ENCODE measurements around the gene EXOSC2. TPM values are rescaled to one million over a fixed set of nuclear protein-coding genes. Genes with fewer than 3 reads are reported as not detected.
"Not testable (repeated sequence)": the region's sequence is repeated elsewhere in the genome, so short reads cannot be mapped to it uniquely, and the experiment has no call there.

The EXOSC2 gene
- total RNA-seq, 6 donors from 2014 or later: 6.7 to 37.7 (median 17.8) TPM

DNA sequence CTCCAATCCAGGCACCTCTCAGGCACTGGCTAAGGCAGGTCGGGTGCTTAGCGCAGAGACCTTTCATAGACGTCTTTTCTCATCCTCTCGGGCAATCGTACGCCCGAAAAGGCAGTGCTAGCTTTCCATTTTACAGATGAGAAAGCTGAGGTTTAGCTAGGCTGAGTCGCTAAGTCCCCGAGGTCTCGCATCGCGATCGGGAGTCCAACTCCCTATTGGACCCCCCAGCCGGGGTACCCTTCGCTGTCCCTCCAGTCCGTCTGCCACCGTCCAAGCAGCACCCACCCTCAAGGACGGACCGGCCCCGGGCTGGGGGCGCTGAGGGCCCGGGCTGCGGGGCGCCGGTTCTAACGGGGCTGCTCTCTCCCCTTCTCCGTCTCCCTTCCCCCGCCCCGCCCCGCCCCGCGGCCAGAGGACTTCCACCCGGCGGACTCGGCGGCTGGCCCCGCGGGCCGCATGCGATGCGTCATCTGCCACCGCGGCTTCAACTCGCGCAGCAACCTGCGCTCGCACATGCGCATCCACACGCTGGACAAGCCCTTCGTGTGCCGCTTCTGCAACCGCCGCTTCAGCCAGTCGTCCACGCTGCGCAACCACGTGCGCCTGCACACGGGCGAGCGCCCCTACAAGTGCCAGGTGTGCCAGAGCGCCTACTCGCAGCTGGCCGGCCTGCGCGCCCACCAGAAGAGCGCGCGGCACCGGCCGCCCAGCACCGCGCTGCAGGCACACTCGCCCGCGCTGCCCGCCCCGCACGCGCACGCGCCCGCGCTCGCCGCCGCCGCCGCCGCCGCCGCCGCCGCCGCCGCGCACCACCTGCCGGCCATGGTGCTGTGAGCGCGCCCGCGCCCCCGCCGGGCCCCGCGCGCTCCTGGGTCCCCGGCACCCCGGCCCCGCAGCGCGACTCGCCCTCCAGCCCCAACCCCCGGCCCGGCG, 12.5 kb upstream of the EXOSC2 start:
- peak overlapping the region; percentile 53 to 70 (median 64) for H3K4me3 ChIP-seq
- peaks cover 13 to 18% (median 14%) of the 10 kb centered on the region in 4 donors for H3K4me1 ChIP-seq
- H3K27ac ChIP-seq: no peak overlapping the region
- no peaks in the 10 kb centered on the region for H3K36me3 ChIP-seq
- peak; percentile 42 to 88 for ATAC-seq (ENCODE audit: low FRiP score in 2 of 2)
- TF ChIP-seq POLR2AphosphoS5 (IDR thresholded peaks at IDR 0.05) (no peak), EP300 (IDR thresholded peaks at IDR 0.05) (no peak), POLR2A (IDR thresholded peaks at IDR 0.05) (no peak)
- TF ChIP-seq, protein P1, sequence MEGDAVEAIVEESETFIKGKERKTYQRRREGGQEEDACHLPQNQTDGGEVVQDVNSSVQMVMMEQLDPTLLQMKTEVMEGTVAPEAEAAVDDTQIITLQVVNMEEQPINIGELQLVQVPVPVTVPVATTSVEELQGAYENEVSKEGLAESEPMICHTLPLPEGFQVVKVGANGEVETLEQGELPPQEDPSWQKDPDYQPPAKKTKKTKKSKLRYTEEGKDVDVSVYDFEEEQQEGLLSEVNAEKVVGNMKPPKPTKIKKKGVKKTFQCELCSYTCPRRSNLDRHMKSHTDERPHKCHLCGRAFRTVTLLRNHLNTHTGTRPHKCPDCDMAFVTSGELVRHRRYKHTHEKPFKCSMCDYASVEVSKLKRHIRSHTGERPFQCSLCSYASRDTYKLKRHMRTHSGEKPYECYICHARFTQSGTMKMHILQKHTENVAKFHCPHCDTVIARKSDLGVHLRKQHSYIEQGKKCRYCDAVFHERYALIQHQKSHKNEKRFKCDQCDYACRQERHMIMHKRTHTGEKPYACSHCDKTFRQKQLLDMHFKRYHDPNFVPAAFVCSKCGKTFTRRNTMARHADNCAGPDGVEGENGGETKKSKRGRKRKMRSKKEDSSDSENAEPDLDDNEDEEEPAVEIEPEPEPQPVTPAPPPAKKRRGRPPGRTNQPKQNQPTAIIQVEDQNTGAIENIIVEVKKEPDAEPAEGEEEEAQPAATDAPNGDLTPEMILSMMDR (IDR thresholded peaks at IDR 0.05): peak in 1 of 6 experiments; percentile 8
- 8 to 11% methylated on average over 13 to 46 of the region's 116 CpGs for WGBS, 2 donors
- peak; percentile 71 to 96 for DNase-seq
- H3K9me3 ChIP-seq: no peaks in the 10 kb centered on the region
- H3K27me3 ChIP-seq: peaks cover 0 to 5% (median 0%) of the 10 kb centered on the region in 4 donors

GRCh38 chr9:130681769-130682420, 11.7 kb upstream of the EXOSC2 start:
- Histone ChIP-seq H3K27me3 (peaks cover 0 to 5% (median 0%) of the 10 kb centered on the region in 4 donors), H3K9me3 (no peaks in the 10 kb centered on the region), H3K27ac (no peak overlapping the region), H3K36me3 (no peaks in the 10 kb centered on the region), H3K4me3 (peak overlapping the region; percentile 53 to 70 (median 64)), H3K4me1 (peaks cover 13 to 18% (median 14%) of the 10 kb centered on the region in 4 donors)
- no peak for DNase-seq
- 0 to 2% methylated on average over 6 to 20 of the region's 45 CpGs for WGBS, 2 donors
- ATAC-seq (ENCODE audit: low FRiP score in 2 of 2): peak in 1 of 2 donors; percentile 20
- no peak for TF ChIP-seq POLR2A (IDR thresholded peaks at IDR 0.05)
- no peak for TF ChIP-seq POLR2AphosphoS5 (IDR thresholded peaks at IDR 0.05)
- TF ChIP-seq, protein P1 (IDR thresholded peaks at IDR 0.05): no peak
- no peak for TF ChIP-seq EP300 (IDR thresholded peaks at IDR 0.05)

GRCh38 chr9:130682421-130683121, 11.0 kb upstream of the EXOSC2 start:
- DNase-seq (peak; percentile 84 to 87), ATAC-seq (ENCODE audit: low FRiP score in 2 of 2) (peak; percentile 83 to 88)
- peaks cover 13 to 18% (median 14%) of the 10 kb centered on the region in 4 donors for H3K4me1 ChIP-seq
- no peaks in the 10 kb centered on the region for H3K9me3 ChIP-seq
- H3K36me3 ChIP-seq: no peaks in the 10 kb centered on the region
- peak overlapping the region in 3 of 4 donors; percentile 53 to 70 (median 61) for H3K4me3 ChIP-seq
- TF ChIP-seq EP300 (IDR thresholded peaks at IDR 0.05) (no peak), POLR2A (IDR thresholded peaks at IDR 0.05) (no peak), POLR2AphosphoS5 (IDR thresholded peaks at IDR 0.05) (no peak)
- TF ChIP-seq, protein P1 (IDR thresholded peaks at IDR 0.05): peak; percentile 59 to 81 (median 68)
- no peak overlapping the region for H3K27ac ChIP-seq
- peaks cover 0 to 5% (median 0%) of the 10 kb centered on the region in 4 donors for H3K27me3 ChIP-seq
- 3 to 4% methylated on average over 22 of the region's 22 CpGs for WGBS, 2 donors

GRCh38 chr9:130685104-130685503, 8.5 kb upstream of the EXOSC2 start:
- Histone ChIP-seq H3K36me3 (no peaks in the 10 kb centered on the region), H3K4me3 (no peak overlapping the region), H3K27ac (no peak overlapping the region), H3K27me3 (peaks cover 0 to 5% (median 0%) of the 10 kb centered on the region in 4 donors), H3K4me1 (peaks cover 13 to 19% (median 16%) of the 10 kb centered on the region in 4 donors), H3K9me3 (no peaks in the 10 kb centered on the region)
- ATAC-seq (ENCODE audit: low FRiP score in 2 of 2) (no peak), DNase-seq (no peak)
- TF ChIP-seq, protein P1 (IDR thresholded peaks at IDR 0.05): no peak
- TF ChIP-seq POLR2A (IDR thresholded peaks at IDR 0.05) (no peak), EP300 (IDR thresholded peaks at IDR 0.05) (no peak), POLR2AphosphoS5 (IDR thresholded peaks at IDR 0.05) (no peak)

DNA sequence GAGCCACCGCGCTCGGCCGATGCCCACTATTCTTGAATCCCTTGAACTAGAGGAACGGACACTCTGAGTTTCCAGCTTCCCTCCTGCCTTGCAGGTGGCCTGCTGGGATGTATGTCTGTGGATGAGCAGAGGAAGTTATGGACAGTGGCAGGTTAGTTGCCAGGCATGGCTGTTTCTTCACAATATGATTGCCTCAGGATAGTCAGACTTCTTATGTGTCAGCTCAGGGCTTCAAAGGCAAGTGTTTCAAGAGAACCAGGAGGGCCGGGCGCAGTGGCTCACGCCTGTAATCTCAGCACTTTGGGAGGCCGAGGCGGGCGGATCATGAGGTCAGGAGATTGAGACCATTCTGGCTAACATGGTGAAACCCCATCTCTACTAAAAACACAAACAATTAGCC, 7.6 kb upstream of the EXOSC2 start:
- ATAC-seq (ENCODE audit: low FRiP score in 2 of 2); DNase-seq; H3K9me3 ChIP-seq: not testable (repeated sequence)

More for the DNA sequence above, 7.6 kb upstream of the EXOSC2 start:
- not testable (repeated sequence) for H3K27ac ChIP-seq, H3K4me3 ChIP-seq, H3K27me3 ChIP-seq, H3K36me3 ChIP-seq
- 86 to 97% methylated on average over 8 to 11 of the region's 11 CpGs for WGBS, 2 donors
- peaks cover 10 to 16% (median 12%) of the 10 kb centered on the region in 4 donors for H3K4me1 ChIP-seq
